Measurements from ENCODE around the gene FANCE.

GRCh38 chr6:35469751-35470662 lies 17.9 kb downstream of the FANCE start:
- TF ChIP-seq CTCF (IDR thresholded peaks at IDR 0.05; ENCODE audit: poor library complexity) (no peak), EZH2 (IDR thresholded peaks at IDR 0.05; ENCODE audit: borderline replicate concordance) (no peak), EZH2phosphoT487 (IDR thresholded peaks at IDR 0.05; ENCODE audit: low read depth, severe bottlenecking, unreplicated experiment) (no peak)

Measured in hepatocyte (in vitro differentiated cells).